Panc1 (cell line): Measurements from ENCODE around the gene SLC5A6. TPM values are rescaled to one million over a fixed set of nuclear protein-coding genes. Genes with fewer than 3 reads are reported as not detected.

Source experiments
- ATAC-seq: fragments of 200-7000 bp; cut with Tn5 transposase; 2 replicates; pipeline ENCODE4 v1.9.1; 2020; ENCODE audit warnings: mild to moderate bottlenecking, moderate library complexity
- BruUV-seq: library from RNA; stranded (reverse); fragments of 400-500 nt; replicated peaks from 2 replicates; lab custom pipeline; 2021; lab: Mats Ljungman, UMichigan
- CTCF ChIA-PET: fragments of 300-600 bp; sonication (Branson Sonifier 250); formaldehyde crosslinking; loops from one replicate; lab custom pipeline; 2022; ENCODE audit warnings: antibody characterized with exemption; lab: Charles Lee
- POLR2A ChIA-PET: fragments of 300-600 bp; sonication (Branson Sonifier 250); formaldehyde crosslinking; loops from one replicate; lab custom pipeline; 2022; ENCODE audit warnings: antibody characterized with exemption; lab: Charles Lee
- DNase-seq: peaks from one replicate; pipeline ENCODE4 v3.0.0-alpha.2; 2010; ENCODE audit warnings: low read depth, low spot score
- H3K27ac ChIP-seq: 2 replicates; pipeline ENCODE4 v1.5.1; 2011; ENCODE audit warnings: mild to moderate bottlenecking, low read length, inconsistent platforms
- H3K27me3 ChIP-seq: fragments of 200-500 bp; sonication (Bioruptor generic); 2 replicates; pipeline ENCODE4 v1.6.0; 2014; ENCODE audit warnings: low read length, inconsistent platforms; ENCODE audit not compliant: control insufficient read depth, insufficient read depth
- H3K36me3 ChIP-seq: fragments of 200-500 bp; sonication (Bioruptor generic); 2 replicates; pipeline ENCODE4 v1.5.1; 2014; ENCODE audit warnings: inconsistent platforms, mild to moderate bottlenecking, low read length, moderate library complexity; ENCODE audit not compliant: control insufficient read depth, insufficient read depth
- H3K4me1 ChIP-seq: 2 replicates; pipeline ENCODE4 v1.5.1; 2011; ENCODE audit warnings: inconsistent platforms, mild to moderate bottlenecking, low read length, moderate library complexity; ENCODE audit not compliant: control insufficient read depth, insufficient read depth
- H3K4me3 ChIP-seq, 2 experiments: 2 replicates each; pipeline ENCODE4 v1.5.1; 2011 to 2012; ENCODE audit warnings: low read depth in 2 of 2, low read length in 2 of 2, mild to moderate bottlenecking in 2 of 2, inconsistent platforms in 1 of 2, moderate library complexity in 1 of 2
- H3K9me3 ChIP-seq: fragments of 200-500 bp; sonication (Bioruptor generic); 2 replicates; pipeline ENCODE4 v1.5.1; 2014; ENCODE audit warnings: low read depth, mild to moderate bottlenecking, inconsistent platforms, low read length, moderate library complexity; ENCODE audit not compliant: control insufficient read depth, insufficient read depth
- CTCF ChIP-seq: fragments of 450-650 bp; IDR thresholded peaks from 2 replicates; pipeline ENCODE4 v1.5.1; 2017; ENCODE audit warnings: mild to moderate bottlenecking
- POLR2AphosphoS5 ChIP-seq: IDR thresholded peaks from 2 replicates; pipeline ENCODE4 v1.6.1; 2012; ENCODE audit warnings: mild to moderate bottlenecking, low read depth, low read length, moderate library complexity
- REST ChIP-seq, 2 experiments: IDR thresholded peaks; 2 replicates each; pipeline ENCODE4 v1.6.1; 2011 to 2012; ENCODE audit warnings: low read depth in 2 of 2, control low read depth in 1 of 2, low read length in 1 of 2, mild to moderate bottlenecking in 1 of 2, moderate library complexity in 1 of 2; ENCODE audit not compliant: insufficient read depth in 1 of 2
- SIN3A ChIP-seq: IDR thresholded peaks from 2 replicates; pipeline ENCODE4 v1.6.1; 2012; ENCODE audit warnings: low read depth, mild to moderate bottlenecking, low read length, moderate library complexity, borderline replicate concordance; ENCODE audit not compliant: insufficient read depth
- TCF7L2 ChIP-seq: IDR thresholded peaks from 2 replicates; pipeline ENCODE4 v1.6.1; 2011; ENCODE audit warnings: mild to moderate bottlenecking, low read depth, low read length, inconsistent platforms
- in situ Hi-C: cut with HindIII; loops from 2 replicates; pipeline ENCODE4 v1.10.0; 2016; ENCODE audit warnings: low sequenced_read_pairs, low pct_unique_long_range_greater_than_20kb
- intact Hi-C: fragments of 100-400 bp; cut with micrococcal nuclease; formaldehyde crosslinking; loops from one replicate; pipeline ENCODE4 v1.10.0; 2022; ENCODE audit not compliant: unreplicated experiment
- total RNA-seq: library from RNA; stranded (reverse); gene quantifications from one replicate; pipeline ENCODE4 v1.2.1, GENCODE V29; 2021; ENCODE audit not compliant: unreplicated experiment

Gene SLC5A6
- total RNA-seq, 1 experiment from 2014 or later, result 74.5 TPM

GRCh38 chr2:27204566-27204965, 7.5 kb downstream of the SLC5A6 start:
- BruUV-seq, result no TSS peak
- TF ChIP-seq TCF7L2, result no peak
- no peak for TF ChIP-seq POLR2AphosphoS5
- no peak for TF ChIP-seq CTCF
- TF ChIP-seq SIN3A, result no peak
- no peak for TF ChIP-seq REST (IDR thresholded peaks at IDR 0.05; ENCODE audit: insufficient read depth in 1 of 2, low read depth in 2 of 2, low read length in 1 of 2)
- Histone ChIP-seq H3K9me3 (no peaks in the 10 kb centered on the region), H3K27me3 (no peaks in the 10 kb centered on the region), H3K27ac (no peak overlapping the region), H3K4me1 (no peaks in the 10 kb centered on the region), H3K4me3 (no peak overlapping the region), H3K36me3 (peaks cover 5% of the 10 kb centered on the region)
- CTCF ChIA-PET, result no interaction called here
- intact Hi-C loops (no loop called here), in situ Hi-C loops (no loop called here)
- ATAC-seq (no peak), DNase-seq (no peak)
- POLR2A ChIA-PET, result no interaction called here

GRCh38 chr2:27203741-27204140, 8.3 kb downstream of the SLC5A6 start:
- TF ChIP-seq CTCF (no peak), POLR2AphosphoS5 (no peak), REST (IDR thresholded peaks at IDR 0.05; ENCODE audit: insufficient read depth in 1 of 2, low read depth in 2 of 2, low read length in 1 of 2) (no peak), TCF7L2 (no peak), SIN3A (no peak)
- H3K4me1 ChIP-seq, result no peaks in the 10 kb centered on the region
- BruUV-seq, result no TSS peak
- ATAC-seq, result no peak
- H3K9me3 ChIP-seq, result no peaks in the 10 kb centered on the region
- H3K4me3 ChIP-seq, result no peak overlapping the region
- CTCF ChIA-PET, result no interaction called here
- no peak overlapping the region for H3K27ac ChIP-seq
- intact Hi-C loops, result no loop called here
- no peak for DNase-seq
- no peaks in the 10 kb centered on the region for H3K27me3 ChIP-seq
- in situ Hi-C loops, result no loop called here
- peaks cover 5% of the 10 kb centered on the region for H3K36me3 ChIP-seq
- POLR2A ChIA-PET, result no interaction called here
